ENCODE measurements around the gene UGCG. TPM values are rescaled to one million over a fixed set of nuclear protein-coding genes. Genes with fewer than 3 reads are reported as not detected.

Gene UGCG
- total RNA-seq, 4 donors from 2014 or later: 3.8 to 62.6 (median 29.9) TPM

DNA sequence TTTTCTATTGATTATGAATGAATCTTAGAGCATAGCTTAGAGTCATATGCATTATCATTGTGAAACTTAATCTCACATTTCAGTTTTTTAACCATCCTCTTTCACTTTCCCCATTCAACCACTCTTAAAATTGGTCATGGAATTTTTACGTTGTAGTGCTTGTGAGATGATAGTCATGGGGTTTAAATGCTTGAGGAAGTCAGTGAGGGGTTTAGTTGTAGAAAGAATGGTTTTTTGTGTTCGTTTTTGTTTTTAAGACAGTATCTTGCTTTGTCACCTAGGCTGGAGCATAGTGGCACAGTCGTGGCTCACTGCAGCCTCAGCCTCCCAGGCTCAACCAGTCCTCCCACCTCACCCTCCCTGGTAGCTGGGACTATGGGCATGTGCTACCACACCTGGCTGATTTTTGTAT, 19.6 kb downstream of the UGCG start:
- DNase-seq: no peak
- H3K27me3 ChIP-seq: no peaks in the 10 kb centered on the region
- TF ChIP-seq POLR2A (IDR thresholded peaks at IDR 0.05) (no peak), POLR2AphosphoS5 (IDR thresholded peaks at IDR 0.05) (no peak), EP300 (IDR thresholded peaks at IDR 0.05; ENCODE audit: low read depth) (no peak)
- TF ChIP-seq, protein P1, sequence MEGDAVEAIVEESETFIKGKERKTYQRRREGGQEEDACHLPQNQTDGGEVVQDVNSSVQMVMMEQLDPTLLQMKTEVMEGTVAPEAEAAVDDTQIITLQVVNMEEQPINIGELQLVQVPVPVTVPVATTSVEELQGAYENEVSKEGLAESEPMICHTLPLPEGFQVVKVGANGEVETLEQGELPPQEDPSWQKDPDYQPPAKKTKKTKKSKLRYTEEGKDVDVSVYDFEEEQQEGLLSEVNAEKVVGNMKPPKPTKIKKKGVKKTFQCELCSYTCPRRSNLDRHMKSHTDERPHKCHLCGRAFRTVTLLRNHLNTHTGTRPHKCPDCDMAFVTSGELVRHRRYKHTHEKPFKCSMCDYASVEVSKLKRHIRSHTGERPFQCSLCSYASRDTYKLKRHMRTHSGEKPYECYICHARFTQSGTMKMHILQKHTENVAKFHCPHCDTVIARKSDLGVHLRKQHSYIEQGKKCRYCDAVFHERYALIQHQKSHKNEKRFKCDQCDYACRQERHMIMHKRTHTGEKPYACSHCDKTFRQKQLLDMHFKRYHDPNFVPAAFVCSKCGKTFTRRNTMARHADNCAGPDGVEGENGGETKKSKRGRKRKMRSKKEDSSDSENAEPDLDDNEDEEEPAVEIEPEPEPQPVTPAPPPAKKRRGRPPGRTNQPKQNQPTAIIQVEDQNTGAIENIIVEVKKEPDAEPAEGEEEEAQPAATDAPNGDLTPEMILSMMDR (IDR thresholded peaks at IDR 0.05): no peak
- intact Hi-C loops (cut with DNase I; ENCODE audit: low total_unique reads): loop anchor here (10.0 kb wide), 1 partner anchor 139 kb away; no protein-coding TSS in a partner anchor
- 59 to 62% methylated on average over 3 of the region's 3 CpGs for WGBS, 2 donors (ENCODE audit: low coverage in 1 of 2)
- peaks cover 0 to 12% (median 0%) of the 10 kb centered on the region in 4 donors for H3K36me3 ChIP-seq
- no peaks in the 10 kb centered on the region for H3K9me3 ChIP-seq
- H3K4me3 ChIP-seq: no peak overlapping the region
- H3K27ac ChIP-seq: peak overlapping the region in 1 of 4 donors; percentile 7
- peaks cover 3 to 44% (median 8%) of the 10 kb centered on the region in 4 donors for H3K4me1 ChIP-seq
- in situ Hi-C loops (cut with MboI; ENCODE audit: low pct_ligation_motif_present in 1 of 4, low pct_unique_long_range_greater_than_20kb in 1 of 4, low sequenced_read_pairs in 3 of 4): no loop called here

DNA sequence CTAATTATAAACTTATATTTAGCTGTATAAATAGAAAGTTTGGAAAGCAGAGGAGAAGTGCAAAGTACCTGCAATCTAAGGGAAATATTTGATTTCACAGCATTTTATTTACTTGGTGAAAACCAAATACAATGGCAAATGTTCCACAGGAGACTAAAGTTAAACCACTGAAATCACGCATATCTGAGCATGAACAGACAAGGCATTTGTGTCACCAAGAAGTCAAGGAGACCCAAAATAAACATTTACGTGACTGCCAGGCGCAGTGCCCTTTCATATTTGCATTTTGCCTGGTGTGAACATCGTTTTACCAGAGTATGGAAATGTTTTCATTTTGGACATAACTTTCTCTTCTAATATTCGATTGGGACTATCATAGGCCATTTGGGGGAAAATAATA, 20.6 kb downstream of the UGCG start:
- no peak overlapping the region for H3K4me3 ChIP-seq
- no peak for TF ChIP-seq POLR2A (IDR thresholded peaks at IDR 0.05)
- TF ChIP-seq, protein P1 (IDR thresholded peaks at IDR 0.05): no peak
- no peak for TF ChIP-seq POLR2AphosphoS5 (IDR thresholded peaks at IDR 0.05)
- no peak for TF ChIP-seq EP300 (IDR thresholded peaks at IDR 0.05; ENCODE audit: low read depth)
- intact Hi-C loops (cut with DNase I; ENCODE audit: low total_unique reads): loop anchor here (10.0 kb wide), 1 partner anchor 138 kb away; no protein-coding TSS in a partner anchor

DNA sequence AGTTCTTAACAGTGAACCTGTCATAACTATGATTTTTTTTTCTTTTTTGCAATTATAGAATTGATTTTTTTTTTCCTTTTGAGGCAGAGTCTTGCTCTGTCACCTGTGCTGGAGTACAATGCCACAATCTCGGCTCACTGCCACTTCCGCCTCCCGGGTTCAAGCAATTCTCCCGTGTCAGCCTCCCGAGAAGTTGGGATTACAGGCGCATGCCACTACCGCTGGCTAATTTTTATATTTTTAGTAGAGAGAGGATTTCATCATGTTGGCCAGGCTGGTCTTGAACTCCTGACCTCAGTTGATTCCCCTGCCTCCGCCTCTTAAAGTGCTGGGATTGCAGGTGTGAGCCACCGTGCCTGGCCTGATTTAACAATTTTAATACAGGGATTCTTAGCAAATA, 21.4 kb downstream of the UGCG start:
- in situ Hi-C loops (cut with MboI; ENCODE audit: low pct_ligation_motif_present in 1 of 4, low pct_unique_long_range_greater_than_20kb in 1 of 4, low sequenced_read_pairs in 3 of 4): no loop called here
- H3K4me3 ChIP-seq: no peak overlapping the region
- H3K4me1 ChIP-seq: peaks cover 3 to 34% (median 11%) of the 10 kb centered on the region in 4 donors
- no peak overlapping the region for H3K27ac ChIP-seq
- WGBS, 2 donors (ENCODE audit: low coverage in 1 of 2): 90 to 99% methylated on average over 9 of the region's 9 CpGs
- no peaks in the 10 kb centered on the region for H3K9me3 ChIP-seq
- no peaks in the 10 kb centered on the region for H3K27me3 ChIP-seq
- TF ChIP-seq POLR2A (IDR thresholded peaks at IDR 0.05): no peak
- TF ChIP-seq POLR2AphosphoS5 (IDR thresholded peaks at IDR 0.05): no peak
- TF ChIP-seq EP300 (IDR thresholded peaks at IDR 0.05; ENCODE audit: low read depth): no peak
- TF ChIP-seq, protein P1 (IDR thresholded peaks at IDR 0.05): no peak
- DNase-seq: no peak
- peaks cover 0 to 12% (median 0%) of the 10 kb centered on the region in 4 donors for H3K36me3 ChIP-seq
- intact Hi-C loops (cut with DNase I; ENCODE audit: low total_unique reads): loop anchor here (10.0 kb wide), 1 partner anchor 137 kb away; no protein-coding TSS in a partner anchor

More for the DNA sequence above, 20.6 kb downstream of the UGCG start:
- no peaks in the 10 kb centered on the region for H3K9me3 ChIP-seq
- no peaks in the 10 kb centered on the region for H3K27me3 ChIP-seq
- 71 to 84% methylated on average over 4 to 5 of the region's 5 CpGs for WGBS, 2 donors (ENCODE audit: low coverage in 1 of 2)
- no peak overlapping the region for H3K27ac ChIP-seq
- H3K4me1 ChIP-seq: peaks cover 3 to 41% (median 9%) of the 10 kb centered on the region in 4 donors
- DNase-seq: no peak
- in situ Hi-C loops (cut with MboI; ENCODE audit: low pct_ligation_motif_present in 1 of 4, low pct_unique_long_range_greater_than_20kb in 1 of 4, low sequenced_read_pairs in 3 of 4): no loop called here
- H3K36me3 ChIP-seq: peaks cover 0 to 12% (median 0%) of the 10 kb centered on the region in 4 donors

DNA sequence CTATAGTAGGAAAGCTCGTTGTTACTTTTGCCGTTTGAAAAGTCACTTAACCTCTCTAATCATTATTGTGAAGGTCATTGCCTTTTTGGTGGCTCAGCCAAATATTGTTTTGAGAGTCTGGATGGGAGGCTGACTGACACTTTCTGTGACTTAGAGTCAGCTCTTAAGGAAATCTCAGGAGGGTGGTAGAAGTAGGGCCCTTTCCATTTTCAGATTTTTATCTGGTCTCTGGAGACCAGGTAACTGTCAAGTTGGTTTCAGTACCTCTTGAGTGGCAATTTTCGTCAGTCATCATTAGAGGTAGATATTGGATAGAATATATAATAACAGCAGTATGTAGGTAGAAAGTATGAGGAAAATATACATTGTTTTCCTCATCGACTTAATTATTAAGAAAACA, 23.3 kb downstream of the UGCG start:
- no peak for DNase-seq
- no peak overlapping the region for H3K27ac ChIP-seq
- 79 to 100% methylated on average over 1 to 4 of the region's 4 CpGs for WGBS, 2 donors (ENCODE audit: low coverage in 1 of 2)
- peaks cover 3 to 15% (median 5%) of the 10 kb centered on the region in 4 donors for H3K4me1 ChIP-seq
- TF ChIP-seq, protein P1 (IDR thresholded peaks at IDR 0.05): no peak
- TF ChIP-seq POLR2A (IDR thresholded peaks at IDR 0.05): no peak
- TF ChIP-seq POLR2AphosphoS5 (IDR thresholded peaks at IDR 0.05): no peak
- no peak for TF ChIP-seq EP300 (IDR thresholded peaks at IDR 0.05; ENCODE audit: low read depth)
- H3K36me3 ChIP-seq: peaks cover 0 to 12% (median 0%) of the 10 kb centered on the region in 4 donors
- H3K9me3 ChIP-seq: no peaks in the 10 kb centered on the region
- H3K4me3 ChIP-seq: no peak overlapping the region
- intact Hi-C loops (cut with DNase I; ENCODE audit: low total_unique reads): loop anchor here (10.0 kb wide), 1 partner anchor 135 kb away; no protein-coding TSS in a partner anchor
- in situ Hi-C loops (cut with MboI; ENCODE audit: low pct_ligation_motif_present in 1 of 4, low pct_unique_long_range_greater_than_20kb in 1 of 4, low sequenced_read_pairs in 3 of 4): no loop called here
- no peaks in the 10 kb centered on the region for H3K27me3 ChIP-seq

Data from transverse colon (tissue), 4 donors.